Measurements from ENCODE around the gene MAP6. TPM values are rescaled to one million over a fixed set of nuclear protein-coding genes. Genes with fewer than 3 reads are reported as not detected.

The MAP6 gene
- total and polyA plus RNA-seq, 2 experiments from 2014 or later, result 2.9 to 5.6 TPM

DNA sequence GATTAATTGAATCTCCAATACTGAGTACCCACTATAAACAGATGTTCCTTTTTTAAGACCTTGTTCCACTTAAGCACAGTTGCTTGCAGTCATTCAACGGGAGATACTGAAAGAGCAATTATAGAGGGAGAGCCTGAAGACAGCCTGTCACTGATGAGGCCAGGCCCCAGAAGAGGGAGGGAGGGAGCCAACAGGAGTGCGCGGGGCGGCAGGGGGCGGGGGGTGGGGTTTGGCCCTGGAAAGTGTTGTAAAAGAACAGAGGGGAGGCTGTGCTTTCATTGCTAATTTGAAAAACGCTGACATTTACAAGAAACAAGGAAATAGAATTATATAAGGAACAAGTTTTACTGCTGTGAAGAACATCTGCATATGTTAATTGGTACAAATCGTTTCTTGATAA, 53.1 kb downstream of the MAP6 start:
- H3K27me3 ChIP-seq, result no peaks in the 10 kb centered on the region
- TF ChIP-seq, protein P1, sequence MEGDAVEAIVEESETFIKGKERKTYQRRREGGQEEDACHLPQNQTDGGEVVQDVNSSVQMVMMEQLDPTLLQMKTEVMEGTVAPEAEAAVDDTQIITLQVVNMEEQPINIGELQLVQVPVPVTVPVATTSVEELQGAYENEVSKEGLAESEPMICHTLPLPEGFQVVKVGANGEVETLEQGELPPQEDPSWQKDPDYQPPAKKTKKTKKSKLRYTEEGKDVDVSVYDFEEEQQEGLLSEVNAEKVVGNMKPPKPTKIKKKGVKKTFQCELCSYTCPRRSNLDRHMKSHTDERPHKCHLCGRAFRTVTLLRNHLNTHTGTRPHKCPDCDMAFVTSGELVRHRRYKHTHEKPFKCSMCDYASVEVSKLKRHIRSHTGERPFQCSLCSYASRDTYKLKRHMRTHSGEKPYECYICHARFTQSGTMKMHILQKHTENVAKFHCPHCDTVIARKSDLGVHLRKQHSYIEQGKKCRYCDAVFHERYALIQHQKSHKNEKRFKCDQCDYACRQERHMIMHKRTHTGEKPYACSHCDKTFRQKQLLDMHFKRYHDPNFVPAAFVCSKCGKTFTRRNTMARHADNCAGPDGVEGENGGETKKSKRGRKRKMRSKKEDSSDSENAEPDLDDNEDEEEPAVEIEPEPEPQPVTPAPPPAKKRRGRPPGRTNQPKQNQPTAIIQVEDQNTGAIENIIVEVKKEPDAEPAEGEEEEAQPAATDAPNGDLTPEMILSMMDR (IDR thresholded peaks at IDR 0.05; ENCODE audit: low read depth, low read length), result no peak
- DNase-seq (ENCODE audit: low read depth in 1 of 2, low spot score in 1 of 2), result peak in 1 of 2 donors; percentile 48
- H3K27ac ChIP-seq, result no peak overlapping the region
- peaks cover 20% of the 10 kb centered on the region for H3K4me1 ChIP-seq (ENCODE audit: low read depth)
- H3K36me3 ChIP-seq, result no peaks in the 10 kb centered on the region
- H3K9me3 ChIP-seq (ENCODE audit: low read depth), result no peaks in the 10 kb centered on the region
- no peak overlapping the region for H3K4me3 ChIP-seq

DNA sequence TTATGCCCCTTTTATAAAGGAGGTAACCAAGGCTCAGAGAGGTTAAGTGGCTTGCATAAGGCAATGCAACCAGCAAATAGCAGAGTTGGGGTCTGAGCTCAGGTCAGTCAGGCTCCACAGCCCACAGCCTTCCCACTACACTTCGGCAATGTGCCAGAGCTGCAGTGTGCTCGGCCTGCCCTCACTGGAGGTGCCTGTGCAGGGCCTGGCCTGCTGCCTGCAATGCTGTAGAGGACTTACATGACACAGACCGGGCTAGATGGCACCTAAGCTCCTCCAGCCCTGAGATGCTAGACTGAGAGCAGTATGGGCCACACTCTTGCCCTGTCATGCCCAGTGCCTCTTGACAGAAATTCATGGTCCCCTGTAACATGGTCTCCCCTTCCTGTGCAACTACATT, 57.0 kb downstream of the MAP6 start:
- Histone ChIP-seq H3K27ac (no peak overlapping the region), H3K36me3 (no peaks in the 10 kb centered on the region), H3K4me3 (no peak overlapping the region), H3K4me1 (ENCODE audit: low read depth) (peaks cover 20% of the 10 kb centered on the region), H3K27me3 (peaks cover 5% of the 10 kb centered on the region), H3K9me3 (ENCODE audit: low read depth) (no peaks in the 10 kb centered on the region)
- TF ChIP-seq, protein P1 (IDR thresholded peaks at IDR 0.05; ENCODE audit: low read depth, low read length), result no peak
- DNase-seq (ENCODE audit: low read depth in 1 of 2, low spot score in 1 of 2), result no peak

DNA sequence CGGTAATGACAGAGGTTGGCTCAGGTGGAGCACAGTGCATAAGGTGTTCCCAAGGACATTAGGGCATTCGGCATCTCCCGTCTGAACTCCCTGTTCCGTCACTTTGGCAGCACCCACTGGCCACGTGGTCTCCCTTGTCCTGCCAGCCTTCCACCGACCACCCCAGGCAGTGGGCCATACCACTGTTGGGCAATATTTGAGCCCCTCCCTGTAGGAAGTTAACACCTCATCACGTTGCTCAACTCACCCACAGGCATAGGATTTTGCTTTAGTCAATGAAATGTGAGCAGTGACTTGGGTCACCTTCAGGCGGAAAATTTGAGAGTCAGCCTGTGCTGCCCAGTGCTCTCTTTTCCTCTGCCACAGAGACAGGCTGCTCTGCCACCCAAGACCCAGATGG, 62.7 kb downstream of the MAP6 start:
- Histone ChIP-seq H3K27ac (no peak overlapping the region), H3K27me3 (peaks cover 5% of the 10 kb centered on the region), H3K4me3 (no peak overlapping the region), H3K4me1 (ENCODE audit: low read depth) (peaks cover 5% of the 10 kb centered on the region), H3K36me3 (no peaks in the 10 kb centered on the region), H3K9me3 (ENCODE audit: low read depth) (no peaks in the 10 kb centered on the region)
- TF ChIP-seq, protein P1 (IDR thresholded peaks at IDR 0.05; ENCODE audit: low read depth, low read length), result no peak
- DNase-seq (ENCODE audit: low read depth in 1 of 2, low spot score in 1 of 2), result no peak

DNA sequence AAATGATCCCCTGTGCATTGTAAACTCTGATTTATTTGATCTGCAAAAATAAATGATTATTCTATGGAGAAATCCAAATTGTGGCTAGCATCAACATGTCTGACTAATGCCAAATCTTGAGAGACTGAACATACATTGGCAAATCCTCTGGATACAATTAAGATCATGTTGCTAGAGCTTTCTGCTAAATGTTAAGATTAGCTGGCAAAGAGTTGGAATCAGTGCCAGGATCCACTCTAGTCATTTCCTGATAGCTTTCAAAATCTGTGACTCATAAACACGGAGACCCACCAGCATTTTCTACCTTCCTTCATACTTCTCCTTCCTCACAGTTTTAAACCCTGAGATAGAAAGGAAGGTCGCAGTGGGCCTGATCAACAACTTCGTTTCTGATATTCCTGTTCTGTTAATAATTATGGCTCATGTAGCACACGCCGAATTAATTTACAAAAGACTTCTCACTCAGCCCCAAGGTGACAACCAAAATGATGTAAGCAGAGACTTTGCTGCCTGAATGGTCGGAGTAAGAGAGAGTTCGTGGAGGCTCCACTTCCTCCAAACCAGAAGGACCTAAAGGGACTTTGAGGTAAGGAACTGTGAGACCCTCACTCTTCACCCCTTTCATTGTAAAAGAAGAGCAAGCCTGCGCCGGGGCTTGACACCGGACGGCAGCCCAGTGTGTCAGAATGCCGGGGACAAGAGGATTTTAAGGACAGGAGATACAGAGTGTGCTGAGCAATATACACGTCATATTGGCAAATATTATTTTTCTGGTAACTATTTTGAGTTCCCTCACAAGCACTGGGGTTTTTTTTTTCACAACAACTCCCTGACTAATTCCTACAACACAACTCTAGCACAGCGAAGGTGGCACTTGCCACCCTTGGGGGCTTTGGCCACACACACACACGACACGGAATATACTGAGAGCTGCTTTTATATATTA, 64.8 kb downstream of the MAP6 start:
- peaks cover 5% of the 10 kb centered on the region for H3K4me1 ChIP-seq (ENCODE audit: low read depth)
- TF ChIP-seq, protein P1 (IDR thresholded peaks at IDR 0.05; ENCODE audit: low read depth, low read length), result no peak
- H3K27ac ChIP-seq, result no peak overlapping the region
- peak in 1 of 2 donors; percentile 90 for DNase-seq (ENCODE audit: low read depth in 1 of 2, low spot score in 1 of 2)
- H3K4me3 ChIP-seq, result no peak overlapping the region
- H3K9me3 ChIP-seq (ENCODE audit: low read depth), result no peaks in the 10 kb centered on the region
- no peaks in the 10 kb centered on the region for H3K36me3 ChIP-seq
- peaks cover 5% of the 10 kb centered on the region for H3K27me3 ChIP-seq

GRCh38 chr11:75602951-75603350, 65.9 kb downstream of the MAP6 start:
- peaks cover 5% of the 10 kb centered on the region for H3K27me3 ChIP-seq
- TF ChIP-seq, protein P1 (IDR thresholded peaks at IDR 0.05; ENCODE audit: low read depth, low read length), result no peak
- H3K4me1 ChIP-seq (ENCODE audit: low read depth), result peaks cover 5% of the 10 kb centered on the region
- no peaks in the 10 kb centered on the region for H3K9me3 ChIP-seq (ENCODE audit: low read depth)
- H3K4me3 ChIP-seq, result no peak overlapping the region
- peak in 1 of 2 donors; percentile 60 for DNase-seq (ENCODE audit: low read depth in 1 of 2, low spot score in 1 of 2)
- H3K36me3 ChIP-seq, result no peaks in the 10 kb centered on the region
- H3K27ac ChIP-seq, result no peak overlapping the region
